PC-3 (cell line): ENCODE data around the gene SMCO4. TPM values are rescaled to one million over a fixed set of nuclear protein-coding genes. Genes with fewer than 3 reads are reported as not detected.
A peak's percentile ranks its signal among the peaks of the same experiment; 100 is the strongest.

Source experiments
- ATAC-seq: fragments of 200-7000 bp; cut with Tn5 transposase; 2 replicates; pipeline ENCODE4 v1.9.1; 2020; ENCODE audit warnings: mild to moderate bottlenecking, moderate library complexity
- BruUV-seq: library from RNA; stranded (reverse); fragments of 400-500 nt; replicated peaks from 2 replicates; lab custom pipeline; 2021; lab: Mats Ljungman, UMichigan
- CTCF ChIA-PET: fragments of 300-600 bp; sonication (Branson Sonifier 250); formaldehyde crosslinking; loops from one replicate; lab custom pipeline; 2022; ENCODE audit warnings: antibody characterized with exemption; lab: Charles Lee
- POLR2A ChIA-PET: fragments of 300-600 bp; sonication (Branson Sonifier 250); formaldehyde crosslinking; loops from one replicate; lab custom pipeline; 2022; ENCODE audit warnings: antibody characterized with exemption; ENCODE audit not compliant: unreplicated experiment; lab: Charles Lee
- DNase-seq: peaks from one replicate; pipeline ENCODE4 v3.0.0-alpha.2; 2015
- H2AFZ ChIP-seq: fragments of 300-600 bp; sonication (generic); 2 replicates; pipeline ENCODE4 v1.6.0; 2016; ENCODE audit warnings: antibody characterized with exemption, low read length
- H3F3A ChIP-seq: fragments of 300-600 bp; sonication (generic); one replicate; pipeline ENCODE4 v1.6.0; 2017; ENCODE audit warnings: antibody characterized with exemption, low read length, control low read depth, mild to moderate bottlenecking; ENCODE audit not compliant: unreplicated experiment
- H3K27ac ChIP-seq: fragments of 300-600 bp; sonication (generic); 2 replicates; pipeline ENCODE4 v1.5.1; 2016; ENCODE audit warnings: mild to moderate bottlenecking, low read length
- H3K27me3 ChIP-seq: fragments of 300-600 bp; sonication (generic); 2 replicates; pipeline ENCODE4 v1.6.1; 2016; ENCODE audit warnings: low read length, mixed read lengths
- H3K36me3 ChIP-seq: fragments of 300-600 bp; sonication (generic); 2 replicates; pipeline ENCODE4 v1.6.1; 2016; ENCODE audit warnings: low read depth, mixed run types, low read length, mixed read lengths
- H3K4me1 ChIP-seq: fragments of 300-600 bp; sonication (generic); 2 replicates; pipeline ENCODE4 v1.5.1; 2016; ENCODE audit warnings: low read length; ENCODE audit not compliant: insufficient read depth
- H3K4me2 ChIP-seq: fragments of 300-600 bp; sonication (generic); 2 replicates; pipeline ENCODE4 v1.6.0; 2016; ENCODE audit warnings: low read length
- H3K4me3 ChIP-seq: fragments of 300-600 bp; sonication (generic); 2 replicates; pipeline ENCODE4 v1.5.1; 2016; ENCODE audit warnings: mild to moderate bottlenecking, low read length, mixed read lengths
- H3K79me2 ChIP-seq: fragments of 300-600 bp; sonication (generic); 2 replicates; pipeline ENCODE4 v1.6.1; 2017; ENCODE audit warnings: low read length, mixed read lengths
- H3K9ac ChIP-seq: fragments of 300-600 bp; sonication (generic); 2 replicates; pipeline ENCODE4 v1.6.0; 2016; ENCODE audit warnings: mild to moderate bottlenecking, low read length
- H3K9me2 ChIP-seq: fragments of 300-600 bp; sonication (generic); replicated peaks from 2 replicates; pipeline ENCODE4 v1.6.1; 2016; ENCODE audit warnings: mixed run types, low read length, mixed read lengths
- H3K9me3 ChIP-seq: fragments of 300-600 bp; sonication (generic); 2 replicates; pipeline ENCODE4 v1.6.1; 2016; ENCODE audit warnings: low read length, mixed read lengths
- H4K20me1 ChIP-seq: fragments of 300-600 bp; sonication (generic); 2 replicates; pipeline ENCODE4 v1.6.1; 2016; ENCODE audit warnings: low read length, mixed read lengths
- CTCF ChIP-seq: fragments of 300-600 bp; sonication (generic); conservative IDR thresholded peaks from 2 replicates; pipeline ENCODE4 v1.5.1; 2017; ENCODE audit warnings: antibody characterized with exemption, low read depth, mild to moderate bottlenecking, low read length
- EZH2 ChIP-seq: fragments of 300-600 bp; sonication (generic); IDR thresholded peaks from one replicate; pipeline ENCODE4 v1.6.1; 2017; ENCODE audit warnings: antibody characterized with exemption, mild to moderate bottlenecking, low read length; ENCODE audit not compliant: unreplicated experiment
- EZH2phosphoT487 ChIP-seq: fragments of 300-600 bp; sonication (generic); IDR thresholded peaks from 2 replicates; pipeline ENCODE4 v1.6.1; 2018; ENCODE audit warnings: mild to moderate bottlenecking, antibody characterized with exemption, low read length, borderline replicate concordance
- intact Hi-C: fragments of 100-400 bp; cut with micrococcal nuclease; formaldehyde crosslinking; loops from 2 replicates; pipeline ENCODE4 v1.9.0; 2023
- total RNA-seq: library from RNA; depleted of rRNA; stranded (reverse); fragments of >200 nt; gene quantifications from 2 replicates; pipeline ENCODE4 v1.2.3, GENCODE V29; 2014

SMCO4 gene
- total RNA-seq, 1 experiment from 2014 or later, result 23.0 TPM

GRCh38 chr11:93585758-93586157 is 42.6 kb upstream of the SMCO4 start:
- BruUV-seq, result no TSS peak
- Histone ChIP-seq H3K9me3 (no peaks in the 10 kb centered on the region), H3K4me2 (no peak overlapping the region), H3K27ac (no peak overlapping the region), H3K9me2 (no peaks in the 10 kb centered on the region), H3F3A (no peaks in the 10 kb centered on the region), H3K27me3 (no peaks in the 10 kb centered on the region), H3K4me3 (no peak overlapping the region), H3K36me3 (no peaks in the 10 kb centered on the region), H4K20me1 (no peaks in the 10 kb centered on the region), H3K79me2 (no peaks in the 10 kb centered on the region), H3K9ac (no peak overlapping the region), H3K4me1 (peaks cover 11% of the 10 kb centered on the region), H2AFZ (no peak overlapping the region)
- intact Hi-C loops, result no loop called here
- POLR2A ChIA-PET, result no interaction called here
- no peak for TF ChIP-seq CTCF
- no peak for TF ChIP-seq EZH2
- TF ChIP-seq EZH2phosphoT487, result no peak
- peak; percentile 61 for ATAC-seq
- CTCF ChIA-PET, result no interaction called here
- peak; percentile 66 for DNase-seq

- Histone ChIP-seq H3K4me1 (peaks cover 11% of the 10 kb centered on the region), H2AFZ (no peak overlapping the region), H3K79me2 (no peaks in the 10 kb centered on the region), H3F3A (no peaks in the 10 kb centered on the region), H3K36me3 (no peaks in the 10 kb centered on the region), H3K4me3 (no peak overlapping the region), H3K9me3 (no peaks in the 10 kb centered on the region), H3K9ac (no peak overlapping the region), H3K9me2 (no peaks in the 10 kb centered on the region), H3K27me3 (no peaks in the 10 kb centered on the region), H3K27ac (no peak overlapping the region), H4K20me1 (no peaks in the 10 kb centered on the region), H3K4me2 (no peak overlapping the region)
- intact Hi-C loops, result no loop called here
- DNase-seq (no peak), ATAC-seq (no peak)
- ChIA-PET CTCF (no interaction called here), POLR2A (no interaction called here)
- no TSS peak for BruUV-seq
- TF ChIP-seq EZH2, result no peak
- no peak for TF ChIP-seq EZH2phosphoT487
- no peak for TF ChIP-seq CTCF
These were observed 40.3 kb upstream of the SMCO4 start for GRCh38 chr11:93583490-93583889.

GRCh38 chr11:93579187-93579751 is 36.1 kb upstream of the SMCO4 start:
- ChIA-PET POLR2A (no interaction called here), CTCF (no interaction called here)
- Histone ChIP-seq H3K27me3 (no peaks in the 10 kb centered on the region), H4K20me1 (no peaks in the 10 kb centered on the region), H3K9me2 (no peaks in the 10 kb centered on the region), H3K4me1 (peaks cover 12% of the 10 kb centered on the region), H3K4me3 (no peak overlapping the region), H3K27ac (no peak overlapping the region), H3K9me3 (no peaks in the 10 kb centered on the region), H3K4me2 (no peak overlapping the region), H3K79me2 (no peaks in the 10 kb centered on the region), H3F3A (no peaks in the 10 kb centered on the region), H2AFZ (no peak overlapping the region), H3K9ac (no peak overlapping the region), H3K36me3 (no peaks in the 10 kb centered on the region)
- TF ChIP-seq EZH2phosphoT487, result no peak
- no peak for TF ChIP-seq EZH2
- no peak for TF ChIP-seq CTCF
- ATAC-seq (no peak), DNase-seq (no peak)
- intact Hi-C loops, result loop anchor here (5.0 kb wide), 1 partner anchor 68 kb away; no protein-coding TSS in a partner anchor
- no TSS peak for BruUV-seq
